ENCODE results near the gene NRXN3. TPM values are rescaled to one million over a fixed set of nuclear protein-coding genes. Genes with fewer than 3 reads are reported as not detected.

Gene NRXN3
- total RNA-seq, 2 donors from 2014 or later, result 1.2 to 7.8 TPM

- no peak overlapping the region for H3K27ac ChIP-seq
- no peak overlapping the region for H3K9ac ChIP-seq (ENCODE audit: low read depth in 2 of 2, low read length in 2 of 2)
- no peaks in the 10 kb centered on the region for H3K4me1 ChIP-seq
- TF ChIP-seq CTCF (IDR thresholded peaks at IDR 0.05), result no peak
- intact Hi-C loops (cut with DNase I), result no loop called here
- no peaks in the 10 kb centered on the region for H3K27me3 ChIP-seq
- no peak overlapping the region for H3K4me3 ChIP-seq
- no peaks in the 10 kb centered on the region for H3K9me3 ChIP-seq
- DNase-seq, result no peak
- no peaks in the 10 kb centered on the region for H3K36me3 ChIP-seq
These were observed 1469.4 kb downstream of the NRXN3 start for GRCh38 chr14:79639613-79640012.

- no peaks in the 10 kb centered on the region for H3K27me3 ChIP-seq
- TF ChIP-seq CTCF (IDR thresholded peaks at IDR 0.05), result no peak
These were observed 1471.2 kb downstream of the NRXN3 start for GRCh38 chr14:79641371-79641770.

GRCh38 chr14:79643132-79643531 lies 1473.0 kb downstream of the NRXN3 start:
- no peaks in the 10 kb centered on the region for H3K27me3 ChIP-seq
- no peaks in the 10 kb centered on the region for H3K36me3 ChIP-seq
- H3K9me3 ChIP-seq, result no peaks in the 10 kb centered on the region
- intact Hi-C loops (cut with DNase I), result no loop called here
- no peak overlapping the region for H3K4me3 ChIP-seq
- no peaks in the 10 kb centered on the region for H3K4me1 ChIP-seq
- DNase-seq, result no peak
- TF ChIP-seq CTCF (IDR thresholded peaks at IDR 0.05), result no peak
- H3K27ac ChIP-seq, result no peak overlapping the region
- no peak overlapping the region for H3K9ac ChIP-seq (ENCODE audit: low read depth in 2 of 2, low read length in 2 of 2)

More at GRCh38 chr14:79641371-79641770, 1471.2 kb downstream of the NRXN3 start:
- Histone ChIP-seq H3K4me3 (no peak overlapping the region), H3K9me3 (no peaks in the 10 kb centered on the region), H3K4me1 (no peaks in the 10 kb centered on the region), H3K36me3 (no peaks in the 10 kb centered on the region), H3K27ac (no peak overlapping the region), H3K9ac (ENCODE audit: low read depth in 2 of 2, low read length in 2 of 2) (no peak overlapping the region)
- intact Hi-C loops (cut with DNase I), result no loop called here
- DNase-seq, result no peak

- no peaks in the 10 kb centered on the region for H3K4me1 ChIP-seq
- no peaks in the 10 kb centered on the region for H3K9me3 ChIP-seq
- H3K9ac ChIP-seq (ENCODE audit: low read depth in 2 of 2, low read length in 2 of 2), result no peak overlapping the region
- no peaks in the 10 kb centered on the region for H3K36me3 ChIP-seq
- DNase-seq, result no peak
- H3K4me3 ChIP-seq, result no peak overlapping the region
- TF ChIP-seq CTCF (IDR thresholded peaks at IDR 0.05), result no peak
- no peak overlapping the region for H3K27ac ChIP-seq
- H3K27me3 ChIP-seq, result no peaks in the 10 kb centered on the region
- intact Hi-C loops (cut with DNase I), result no loop called here
These were observed 1475.7 kb downstream of the NRXN3 start for GRCh38 chr14:79645753-79646362.

GRCh38 chr14:79649856-79650255 lies 1479.7 kb downstream of the NRXN3 start:
- intact Hi-C loops (cut with DNase I), result no loop called here
- DNase-seq, result no peak
- H3K4me3 ChIP-seq, result no peak overlapping the region
- no peaks in the 10 kb centered on the region for H3K36me3 ChIP-seq
- H3K27me3 ChIP-seq, result no peaks in the 10 kb centered on the region
- TF ChIP-seq CTCF (IDR thresholded peaks at IDR 0.05), result no peak
- H3K4me1 ChIP-seq, result no peaks in the 10 kb centered on the region
- no peaks in the 10 kb centered on the region for H3K9me3 ChIP-seq
- H3K27ac ChIP-seq, result no peak overlapping the region
- H3K9ac ChIP-seq (ENCODE audit: low read depth in 2 of 2, low read length in 2 of 2), result no peak overlapping the region

Data from colonic mucosa (tissue), 4 donors.